ENCODE measurements around the gene ZDHHC5. TPM values are rescaled to one million over a fixed set of nuclear protein-coding genes. Genes with fewer than 3 reads are reported as not detected.

Gene ZDHHC5
- total and polyA plus RNA-seq, 12 donors = 22.3 to 56.5 (median 39.9) TPM

DNA sequence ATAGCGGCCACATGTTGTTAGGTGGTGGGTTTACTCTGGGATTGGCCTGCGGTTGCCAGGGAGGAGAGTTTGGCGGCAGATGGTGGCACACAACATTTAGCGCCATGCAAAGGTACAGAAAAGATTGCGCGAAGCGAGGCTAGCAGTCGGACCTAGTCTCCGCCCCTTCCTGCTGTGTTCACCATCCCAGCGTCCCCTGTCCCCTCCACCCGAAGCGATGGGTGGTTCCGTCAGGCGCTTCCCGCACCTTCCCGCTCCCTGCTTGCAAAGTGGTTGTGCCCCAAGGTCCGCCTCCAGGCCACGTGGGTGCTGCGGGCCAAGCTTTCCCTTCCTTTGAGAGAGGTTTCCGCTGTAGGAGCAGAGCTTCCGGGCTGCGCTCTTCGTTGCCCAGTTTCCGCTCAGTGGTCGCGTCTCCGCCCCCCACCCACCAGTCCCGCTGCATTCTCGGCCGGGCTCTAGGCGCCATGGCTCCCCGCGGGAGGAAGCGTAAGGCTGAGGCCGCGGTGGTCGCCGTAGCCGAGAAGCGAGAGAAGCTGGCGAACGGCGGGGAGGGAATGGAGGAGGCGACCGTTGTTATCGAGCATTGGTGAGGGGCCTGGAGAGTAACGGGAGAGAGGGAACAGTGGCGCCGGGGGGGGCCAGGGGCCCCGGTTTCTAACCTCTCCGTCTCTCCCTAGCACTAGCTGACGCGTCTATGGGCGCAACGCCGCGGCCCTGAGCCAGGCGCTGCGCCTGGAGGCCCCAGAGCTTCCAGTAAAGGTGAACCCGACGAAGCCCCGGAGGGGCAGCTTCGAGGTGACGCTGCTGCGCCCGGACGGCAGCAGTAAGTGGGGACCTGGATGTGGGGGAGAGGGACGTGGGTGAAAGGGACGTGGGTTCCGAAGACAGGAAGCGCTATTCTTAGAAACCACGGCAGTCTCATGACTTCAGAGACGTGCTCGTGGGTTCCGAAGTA is 73.5 kb downstream of the ZDHHC5 start, which contains the start of gene SELENOH:
SELENOH (plus strand) TSS at position 360 of the 955 bp plus-strand sequence; CDS start at position 465, 105 bp downstream.
- TF ChIP-seq, protein P1, sequence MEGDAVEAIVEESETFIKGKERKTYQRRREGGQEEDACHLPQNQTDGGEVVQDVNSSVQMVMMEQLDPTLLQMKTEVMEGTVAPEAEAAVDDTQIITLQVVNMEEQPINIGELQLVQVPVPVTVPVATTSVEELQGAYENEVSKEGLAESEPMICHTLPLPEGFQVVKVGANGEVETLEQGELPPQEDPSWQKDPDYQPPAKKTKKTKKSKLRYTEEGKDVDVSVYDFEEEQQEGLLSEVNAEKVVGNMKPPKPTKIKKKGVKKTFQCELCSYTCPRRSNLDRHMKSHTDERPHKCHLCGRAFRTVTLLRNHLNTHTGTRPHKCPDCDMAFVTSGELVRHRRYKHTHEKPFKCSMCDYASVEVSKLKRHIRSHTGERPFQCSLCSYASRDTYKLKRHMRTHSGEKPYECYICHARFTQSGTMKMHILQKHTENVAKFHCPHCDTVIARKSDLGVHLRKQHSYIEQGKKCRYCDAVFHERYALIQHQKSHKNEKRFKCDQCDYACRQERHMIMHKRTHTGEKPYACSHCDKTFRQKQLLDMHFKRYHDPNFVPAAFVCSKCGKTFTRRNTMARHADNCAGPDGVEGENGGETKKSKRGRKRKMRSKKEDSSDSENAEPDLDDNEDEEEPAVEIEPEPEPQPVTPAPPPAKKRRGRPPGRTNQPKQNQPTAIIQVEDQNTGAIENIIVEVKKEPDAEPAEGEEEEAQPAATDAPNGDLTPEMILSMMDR (IDR thresholded peaks at IDR 0.05) = peak in 1 of 9 donors; percentile 8
- DNase-seq = peak; percentile 93 to 95
- Histone ChIP-seq H3K27ac (peak within 1 kb of the TSS; percentile 90 to 99 (median 96)), H3K36me3 (peaks cover 0 to 82% (median 28%) of the 10 kb centered on the region in 9 donors), H3K4me3 (peak within 1 kb of the TSS; percentile 69 to 95 (median 84)), H3K9me3 (no peaks in the 10 kb centered on the region), H3K27me3 (no peaks in the 10 kb centered on the region), H3K4me1 (peaks cover 2 to 32% (median 23%) of the 10 kb centered on the region in 9 donors)
- intact Hi-C loops (cut with DNase I) = loop anchor here in 3 of 10 donors (1.0 to 10.0 kb wide), 3 partner anchors 20 to 773 kb away; partner anchors contain the start of gene CTNND1 (in 1 of the 3)
- WGBS, 2 donors = 0 to 1% methylated on average over 75 of the region's 75 CpGs
- ATAC-seq = peak; percentile 97 to 99 (median 98)

DNA sequence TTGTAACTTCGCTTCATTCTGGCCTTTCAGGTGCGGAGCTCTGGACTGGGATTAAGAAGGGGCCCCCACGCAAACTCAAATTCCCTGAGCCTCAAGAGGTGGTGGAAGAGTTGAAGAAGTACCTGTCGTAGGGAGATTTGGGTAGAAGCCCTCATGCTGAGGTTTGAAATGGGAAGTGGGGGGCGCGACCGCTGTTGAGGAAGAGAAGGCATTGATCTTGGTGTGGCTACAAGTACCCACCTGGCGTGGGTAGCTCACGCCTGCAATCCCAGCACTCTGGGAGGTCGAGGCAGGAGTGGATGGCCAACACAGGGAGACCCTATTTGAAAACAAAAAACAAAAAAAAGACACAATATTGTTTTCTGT is 74.2 kb downstream of the ZDHHC5 start:
- 3 to 5% methylated on average over 10 of the region's 10 CpGs for WGBS, 2 donors
- ATAC-seq = no peak
- Histone ChIP-seq H3K4me1 (peaks cover 2 to 28% (median 22%) of the 10 kb centered on the region in 9 donors), H3K36me3 (peaks cover 0 to 82% (median 28%) of the 10 kb centered on the region in 9 donors), H3K27me3 (no peaks in the 10 kb centered on the region), H3K27ac (peak overlapping the region; percentile 90 to 99 (median 96)), H3K4me3 (peak overlapping the region; percentile 69 to 95 (median 84)), H3K9me3 (no peaks in the 10 kb centered on the region)
- TF ChIP-seq, protein P1 (IDR thresholded peaks at IDR 0.05) = no peak
- intact Hi-C loops (cut with DNase I) = loop anchor here in 2 of 10 donors (10.0 kb wide), 2 partner anchors 63 to 773 kb away; no protein-coding TSS in a partner anchor
- no peak for DNase-seq

DNA sequence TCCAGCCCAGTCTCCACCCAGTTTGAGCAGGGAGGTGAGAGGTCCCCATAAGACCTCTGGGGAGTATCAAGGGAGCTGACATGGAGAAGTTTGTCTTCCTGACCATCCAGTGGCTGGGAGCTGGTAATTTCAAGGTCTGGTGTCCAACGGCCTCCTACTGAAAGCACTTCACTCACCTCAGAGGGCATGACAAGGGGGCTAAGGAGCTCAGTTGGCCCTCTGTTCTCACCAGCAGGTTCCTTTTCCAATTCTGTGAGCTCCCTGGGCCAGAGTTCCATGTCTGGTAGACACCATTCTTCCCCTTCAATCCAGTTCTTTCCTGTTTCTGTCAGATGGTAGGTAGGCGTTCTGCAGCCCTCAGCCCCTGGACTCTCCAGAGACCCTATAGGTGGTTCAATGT is 76.4 kb downstream of the ZDHHC5 start:
- no peaks in the 10 kb centered on the region for H3K27me3 ChIP-seq
- 83 to 93% methylated on average over 2 of the region's 2 CpGs for WGBS, 2 donors
- H3K27ac ChIP-seq = no peak overlapping the region
- H3K9me3 ChIP-seq = no peaks in the 10 kb centered on the region
- peaks cover 2 to 28% (median 22%) of the 10 kb centered on the region in 9 donors for H3K4me1 ChIP-seq
- DNase-seq (no peak), ATAC-seq (no peak)
- intact Hi-C loops (cut with DNase I) = loop anchor here in 2 of 10 donors (10.0 kb wide), 2 partner anchors 60 to 770 kb away; no protein-coding TSS in a partner anchor
- peaks cover 0 to 77% (median 21%) of the 10 kb centered on the region in 9 donors for H3K36me3 ChIP-seq
- H3K4me3 ChIP-seq = no peak overlapping the region
- TF ChIP-seq, protein P1 (IDR thresholded peaks at IDR 0.05) = no peak

DNA sequence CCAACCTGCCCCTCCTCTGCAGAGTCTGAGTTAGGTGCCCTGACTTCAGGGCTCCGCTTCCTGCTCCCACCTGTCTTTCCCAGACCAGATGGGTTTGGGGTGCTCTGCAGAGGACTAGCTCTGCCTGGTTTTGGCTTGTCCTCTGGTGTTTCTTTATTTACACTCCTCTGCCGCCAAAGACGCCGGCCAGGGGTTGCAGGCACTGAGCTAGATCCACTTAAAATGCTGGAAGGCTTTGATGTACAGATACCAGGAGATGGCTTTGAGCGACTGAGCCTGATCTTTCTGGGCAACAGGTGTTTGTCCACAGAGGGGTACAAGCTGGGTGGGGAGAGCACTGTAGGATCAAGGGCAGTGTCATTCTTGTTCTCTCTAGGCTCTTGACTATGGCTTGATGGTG is 77.3 kb downstream of the ZDHHC5 start:
- H3K9me3 ChIP-seq = no peaks in the 10 kb centered on the region
- peaks cover 2 to 28% (median 22%) of the 10 kb centered on the region in 9 donors for H3K4me1 ChIP-seq
- no peak for DNase-seq
- peaks cover 0 to 75% (median 20%) of the 10 kb centered on the region in 9 donors for H3K36me3 ChIP-seq
- WGBS, 2 donors = 51 to 78% methylated on average over 5 of the region's 5 CpGs
- H3K27ac ChIP-seq = no peak overlapping the region
- no peaks in the 10 kb centered on the region for H3K27me3 ChIP-seq
- ATAC-seq = no peak
- intact Hi-C loops (cut with DNase I) = loop anchor here in 2 of 10 donors (10.0 kb wide), 2 partner anchors 60 to 770 kb away; no protein-coding TSS in a partner anchor
- TF ChIP-seq, protein P1 (IDR thresholded peaks at IDR 0.05) = no peak
- H3K4me3 ChIP-seq = no peak overlapping the region
